Body of pancreas (tissue), 4 donors: ENCODE measurements around the gene ZNF408.

ENCODE experiments used
- POLR2A ChIP-seq, 3 donors: fragments of 450-650 bp; IDR thresholded peaks; one replicate each; pipeline ENCODE4 v1.6.1; 2016; ENCODE audit warnings: antibody characterized with exemption in 3 of 3, mild to moderate bottlenecking in 2 of 3
- TF ChIP-seq, protein P1 (sequence below), 7 experiments: fragments of 450-650 bp in 4 of 7; fragments of 200-600 bp in 3 of 7; sonication (generic) in 3 of 7; IDR thresholded peaks; one replicate each; pipeline ENCODE4 v1.5.1; 2016 to 2019; ENCODE audit warnings: antibody characterized with exemption in 7 of 7

DNA sequence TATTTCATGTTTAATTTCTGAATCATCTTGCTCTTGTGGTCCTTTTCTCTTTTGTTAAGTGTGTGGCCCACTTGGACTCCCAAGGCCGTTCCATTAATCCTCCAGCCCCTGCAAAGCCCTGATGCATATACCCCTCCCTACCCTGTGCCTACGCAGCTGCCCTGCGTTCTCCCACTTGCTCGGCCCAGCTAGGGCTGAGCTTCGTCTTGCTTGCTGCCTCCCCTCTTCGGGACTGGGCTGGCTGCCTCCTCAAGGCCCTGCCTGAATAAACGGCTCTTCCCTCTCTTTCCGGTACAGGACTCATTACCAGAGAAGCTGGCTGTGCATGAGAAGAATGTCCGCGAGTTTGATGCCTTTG, 28.9 kb upstream of the ZNF408 start:
- TF ChIP-seq, protein P1, sequence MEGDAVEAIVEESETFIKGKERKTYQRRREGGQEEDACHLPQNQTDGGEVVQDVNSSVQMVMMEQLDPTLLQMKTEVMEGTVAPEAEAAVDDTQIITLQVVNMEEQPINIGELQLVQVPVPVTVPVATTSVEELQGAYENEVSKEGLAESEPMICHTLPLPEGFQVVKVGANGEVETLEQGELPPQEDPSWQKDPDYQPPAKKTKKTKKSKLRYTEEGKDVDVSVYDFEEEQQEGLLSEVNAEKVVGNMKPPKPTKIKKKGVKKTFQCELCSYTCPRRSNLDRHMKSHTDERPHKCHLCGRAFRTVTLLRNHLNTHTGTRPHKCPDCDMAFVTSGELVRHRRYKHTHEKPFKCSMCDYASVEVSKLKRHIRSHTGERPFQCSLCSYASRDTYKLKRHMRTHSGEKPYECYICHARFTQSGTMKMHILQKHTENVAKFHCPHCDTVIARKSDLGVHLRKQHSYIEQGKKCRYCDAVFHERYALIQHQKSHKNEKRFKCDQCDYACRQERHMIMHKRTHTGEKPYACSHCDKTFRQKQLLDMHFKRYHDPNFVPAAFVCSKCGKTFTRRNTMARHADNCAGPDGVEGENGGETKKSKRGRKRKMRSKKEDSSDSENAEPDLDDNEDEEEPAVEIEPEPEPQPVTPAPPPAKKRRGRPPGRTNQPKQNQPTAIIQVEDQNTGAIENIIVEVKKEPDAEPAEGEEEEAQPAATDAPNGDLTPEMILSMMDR (IDR thresholded peaks at IDR 0.05): no peak
- no peak for TF ChIP-seq POLR2A (IDR thresholded peaks at IDR 0.05)
